Activated CD4-positive, CD25-positive, alpha-beta regulatory T cell (primary cell): ENCODE measurements around the gene C1orf21.

ENCODE experiments used
- DNase-seq, 4 experiments: peaks; one replicate each; lab custom pipeline; 2025; lab: John Stamatoyannopoulos, UW

Gene C1orf21

DNA sequence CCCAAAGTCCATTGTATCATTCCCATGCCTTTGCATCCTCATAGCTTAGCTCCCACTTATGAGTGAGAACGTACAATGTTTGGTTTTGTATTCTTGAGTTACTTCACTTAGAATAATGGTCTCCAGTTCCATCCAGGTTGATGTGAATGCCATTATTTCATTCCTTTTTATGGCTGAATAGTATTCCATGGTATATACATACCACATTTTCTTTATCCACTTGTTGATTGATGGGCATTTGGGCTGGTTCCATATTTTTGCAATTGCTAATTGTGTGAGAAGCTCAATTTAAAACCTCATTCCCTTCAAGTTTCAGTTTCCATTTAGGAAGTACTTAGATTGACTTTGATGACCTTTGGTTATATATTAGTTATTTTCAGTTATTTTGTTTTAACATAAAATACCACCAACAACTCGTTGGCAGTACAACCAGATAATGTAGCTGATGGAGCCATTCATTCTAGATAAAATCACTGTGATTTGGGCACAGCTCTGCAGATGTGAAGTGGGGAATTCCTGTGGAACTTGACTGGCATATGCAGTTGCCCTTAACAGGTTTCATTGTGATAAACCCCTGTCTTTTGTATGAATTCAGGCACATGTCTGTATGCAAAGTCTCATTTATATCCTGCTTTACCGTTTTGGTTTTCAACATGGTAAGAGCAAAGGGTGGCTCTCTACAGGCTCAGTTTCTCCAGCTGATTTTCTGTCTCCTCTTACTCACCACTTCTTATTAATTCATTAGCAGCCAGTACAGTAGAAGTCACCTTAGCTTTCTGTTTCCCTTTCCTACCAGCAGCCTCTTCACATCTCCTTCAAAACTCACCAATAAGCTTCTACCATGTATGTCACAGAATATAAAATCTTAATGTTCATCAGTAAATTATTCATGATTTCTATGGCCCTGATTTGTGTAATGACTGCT is 170.9 kb downstream of the C1orf21 start:
- no peak for DNase-seq

DNA sequence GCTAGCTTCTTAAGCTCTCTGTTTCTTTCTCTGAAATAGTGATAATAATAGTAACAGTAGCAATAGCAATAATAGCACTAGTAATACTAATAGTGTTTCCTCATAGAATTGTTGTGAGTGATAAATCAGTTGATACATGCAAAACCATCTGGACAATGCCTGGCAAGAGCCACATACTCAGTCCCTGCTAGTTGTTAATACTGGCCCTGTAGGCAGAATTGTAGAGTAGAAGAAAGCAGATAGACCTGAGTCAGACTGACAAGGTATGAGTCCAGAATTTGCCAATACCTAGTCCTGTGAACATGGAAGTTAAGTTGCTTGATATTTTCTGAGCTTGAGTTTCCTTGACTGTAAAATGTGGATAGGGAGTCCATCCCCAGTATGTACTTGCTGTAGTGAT is 171.9 kb downstream of the C1orf21 start:
- no peak for DNase-seq

DNA sequence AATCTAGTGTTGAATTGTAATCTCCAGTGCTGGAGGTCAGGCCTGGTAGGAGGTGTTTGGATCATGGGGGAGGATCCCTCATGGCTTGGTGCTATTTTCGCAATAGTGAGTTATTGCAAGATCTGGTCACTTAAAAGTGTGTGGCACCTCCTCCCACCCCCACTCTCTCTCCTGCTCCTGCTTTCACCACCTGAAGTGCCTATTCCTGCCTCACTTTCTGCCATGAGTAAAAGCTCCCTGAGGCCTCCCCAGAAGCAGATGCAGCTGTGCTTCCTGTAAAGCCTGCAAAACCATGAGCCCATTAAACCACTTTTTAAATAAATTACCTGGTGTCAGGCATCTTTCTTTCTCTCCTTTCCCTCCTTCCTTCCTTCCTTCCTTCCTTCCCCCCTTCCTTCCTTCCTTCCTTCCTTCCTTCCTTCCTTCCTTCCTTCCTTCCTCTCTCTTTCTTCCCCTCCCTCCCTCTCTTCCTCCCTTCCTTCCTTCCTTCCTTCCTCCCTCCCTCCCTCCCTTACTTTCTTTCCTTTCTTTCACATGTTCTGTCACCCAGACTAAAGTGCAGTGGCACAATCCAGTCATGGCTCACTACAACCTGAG is 172.4 kb downstream of the C1orf21 start:
- DNase-seq, result no peak

DNA sequence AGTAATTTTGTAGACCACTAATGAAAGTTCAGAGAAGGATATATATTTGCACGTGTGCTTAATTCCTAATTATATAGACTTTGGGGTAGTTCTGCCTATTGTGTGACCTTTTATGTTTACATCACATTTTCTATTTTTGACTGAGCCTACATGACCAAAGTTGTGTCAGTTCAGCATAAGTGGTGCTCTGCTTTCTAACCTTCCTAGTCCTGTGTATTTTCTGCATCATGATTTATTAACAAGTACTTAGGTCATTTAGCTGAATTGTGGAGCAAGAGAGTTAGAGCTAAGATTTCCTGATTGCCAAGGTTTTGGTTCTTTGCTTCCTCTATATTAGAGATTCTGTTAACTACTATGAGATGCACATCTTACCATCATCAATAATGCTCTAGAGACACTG is 176.0 kb downstream of the C1orf21 start:
- no peak for DNase-seq

DNA sequence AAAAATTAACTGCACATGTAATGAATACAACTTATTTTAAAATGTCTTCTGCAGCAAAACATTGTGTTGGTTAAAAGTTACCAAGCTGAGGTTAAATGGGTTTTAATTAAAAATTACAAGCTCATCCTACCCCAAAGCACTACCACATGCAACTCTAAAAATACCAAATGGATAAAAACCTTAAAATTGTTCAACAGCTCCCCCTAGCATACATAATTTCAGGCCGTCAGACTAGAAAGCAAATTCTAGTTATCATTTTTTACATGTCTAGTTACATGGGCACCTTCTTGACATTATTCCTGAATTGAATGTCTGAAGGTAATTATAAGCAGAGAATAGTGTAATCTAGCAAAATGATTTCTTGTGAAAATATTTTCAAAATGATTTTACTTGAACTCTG is 176.5 kb downstream of the C1orf21 start:
- DNase-seq, result no peak

DNA sequence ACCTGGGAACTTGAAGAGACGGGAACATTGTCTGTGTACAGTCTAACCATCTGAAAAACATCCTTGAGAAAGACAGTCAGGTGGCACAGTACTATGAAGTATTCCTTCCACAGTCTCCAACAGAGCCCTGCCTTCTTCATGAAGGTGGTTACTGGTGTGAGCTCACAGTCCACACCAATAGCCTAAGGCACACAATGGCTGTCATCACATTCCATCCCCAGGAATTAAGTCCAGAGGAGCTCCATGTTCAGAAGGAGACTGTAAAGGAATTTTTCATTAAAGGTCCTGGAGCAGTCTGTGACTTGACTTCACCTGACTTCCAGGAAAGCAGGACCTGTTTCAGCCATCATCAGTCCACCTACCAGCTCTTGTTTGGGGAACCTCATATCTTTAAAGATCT is 180.2 kb downstream of the C1orf21 start:
- no peak for DNase-seq

DNA sequence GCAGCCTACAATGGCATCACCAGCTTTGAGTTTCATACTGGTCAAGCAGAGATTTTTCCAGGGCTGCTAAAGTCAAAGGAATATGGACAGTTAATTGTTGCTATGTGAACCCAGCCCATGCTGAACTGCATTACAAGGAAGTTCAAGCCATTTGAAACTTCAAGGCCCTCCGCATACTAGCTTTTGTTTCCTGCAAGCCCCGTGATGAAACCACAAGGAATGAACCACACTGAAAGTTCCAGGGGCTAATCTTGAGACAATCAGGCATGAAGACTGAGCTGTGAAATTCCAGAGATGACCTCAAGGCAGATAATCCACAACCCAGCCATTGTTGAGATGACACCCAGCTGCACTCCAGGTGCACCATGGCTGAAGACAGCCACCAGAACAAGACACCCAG is 180.8 kb downstream of the C1orf21 start:
- DNase-seq, result no peak

DNA sequence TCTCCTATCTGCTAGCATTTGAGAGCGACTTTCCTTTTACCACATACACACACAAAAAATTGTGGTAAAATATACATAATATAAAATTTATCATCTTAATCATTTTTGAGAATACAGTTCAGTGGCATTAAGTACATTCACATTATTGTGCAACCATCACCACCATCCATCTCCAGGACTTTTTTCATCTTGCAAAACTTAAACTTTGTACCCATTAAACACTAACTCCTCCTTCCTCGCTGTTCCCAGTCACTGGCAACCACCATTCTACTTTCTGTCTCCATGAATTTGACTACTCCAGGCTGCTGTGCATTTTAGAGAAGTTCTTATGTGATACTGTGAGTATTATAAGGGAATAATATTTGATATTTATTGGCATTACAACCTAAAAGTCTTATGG is 181.3 kb downstream of the C1orf21 start:
- no peak for DNase-seq

DNA sequence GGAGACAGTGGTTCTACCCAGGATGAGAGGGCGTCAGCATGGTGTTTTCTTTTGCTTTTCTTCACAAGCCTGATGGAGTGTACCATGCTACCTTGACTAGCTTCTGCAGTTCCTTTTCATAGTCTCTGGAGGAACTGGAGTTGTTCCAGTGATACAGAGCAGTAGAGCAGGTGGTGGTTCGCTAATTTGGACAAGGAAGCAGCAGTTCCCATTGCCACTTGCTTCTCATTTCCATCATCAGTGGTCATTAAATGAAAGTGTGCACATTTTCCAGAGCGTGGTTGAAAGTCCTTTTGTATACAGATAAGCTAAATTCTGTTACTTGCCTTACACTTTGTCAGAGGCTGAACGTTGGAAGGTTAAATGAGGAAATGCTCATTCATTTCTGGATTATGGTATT is 182.3 kb downstream of the C1orf21 start:
- DNase-seq, result no peak

DNA sequence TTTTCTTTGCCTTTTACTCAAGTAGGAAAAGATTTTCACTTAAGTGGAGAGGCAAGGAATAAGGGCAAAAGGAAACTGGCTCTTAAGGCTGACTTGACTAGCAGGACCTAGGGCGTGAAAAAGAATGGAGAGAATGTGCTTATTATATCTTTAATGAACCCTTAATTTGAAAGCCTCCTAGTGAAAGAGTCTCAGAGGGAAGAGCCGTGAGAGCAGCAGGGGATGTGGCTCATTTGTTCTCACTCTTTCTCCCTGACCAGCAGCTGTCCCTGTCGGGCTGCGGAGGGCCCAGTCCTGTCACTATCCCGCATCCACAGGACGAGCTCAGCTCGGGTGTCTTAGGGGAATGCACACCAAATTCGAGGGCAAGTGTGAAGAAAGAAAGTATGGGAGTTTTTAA is 187.8 kb downstream of the C1orf21 start:
- no peak for DNase-seq

DNA sequence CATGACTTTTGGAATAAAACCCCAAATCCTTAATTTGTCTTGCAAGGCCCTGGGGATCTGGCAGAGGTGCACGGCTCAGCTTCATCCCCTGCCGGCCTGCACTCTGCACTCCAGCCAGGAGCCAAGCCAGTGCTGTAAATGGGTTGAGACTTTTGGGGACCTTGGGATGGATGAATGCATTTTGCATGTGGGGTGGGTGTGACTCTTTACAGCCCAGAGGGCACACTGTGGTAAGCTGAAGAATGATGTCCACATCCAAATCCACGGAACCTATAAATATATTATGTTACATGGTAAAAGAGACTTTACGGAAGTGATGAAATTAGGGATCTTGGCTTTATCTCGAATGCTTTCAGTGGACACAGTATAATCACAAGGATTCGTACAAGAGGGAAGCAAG is 190.0 kb downstream of the C1orf21 start:
- no peak for DNase-seq

DNA sequence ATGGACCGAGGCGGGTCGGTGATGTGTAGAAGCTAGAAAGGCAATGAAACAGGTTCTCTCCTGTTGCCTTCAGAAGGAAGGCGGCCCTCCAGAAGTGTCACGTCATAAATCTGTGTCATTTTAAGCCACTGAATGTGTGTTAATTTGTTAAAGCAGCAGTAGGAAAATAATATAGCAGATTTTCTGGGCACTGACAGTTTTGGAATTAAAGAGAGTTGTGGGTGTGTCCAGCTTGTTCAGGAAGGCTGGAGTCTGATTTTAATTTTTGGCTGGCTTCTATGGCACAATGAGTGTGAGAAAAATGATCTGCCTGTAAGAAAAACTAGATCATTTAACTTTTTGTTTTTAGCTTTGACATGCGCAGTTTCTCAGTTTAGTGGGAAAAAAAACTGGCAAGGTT is 190.5 kb downstream of the C1orf21 start:
- no peak for DNase-seq

DNA sequence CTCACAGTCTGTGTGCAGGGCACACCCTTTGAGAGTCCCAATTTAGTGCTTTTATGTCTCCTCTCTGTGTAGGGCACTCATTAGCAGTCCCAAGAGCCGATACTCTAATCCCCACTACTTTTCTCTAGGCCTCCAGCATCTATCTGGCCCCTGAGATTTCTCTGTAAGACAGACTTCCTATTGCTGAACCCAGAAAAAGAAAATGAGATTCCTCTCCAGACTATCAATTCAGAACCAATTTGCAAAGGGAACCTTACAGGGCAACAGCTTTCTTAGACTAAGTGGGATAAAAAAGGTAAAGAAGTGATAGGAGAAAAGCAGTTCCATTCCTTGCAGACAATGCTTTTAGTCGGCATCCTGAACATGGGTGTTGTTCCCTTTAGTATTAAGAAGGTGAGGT is 195.6 kb downstream of the C1orf21 start:
- DNase-seq, result no peak

DNA sequence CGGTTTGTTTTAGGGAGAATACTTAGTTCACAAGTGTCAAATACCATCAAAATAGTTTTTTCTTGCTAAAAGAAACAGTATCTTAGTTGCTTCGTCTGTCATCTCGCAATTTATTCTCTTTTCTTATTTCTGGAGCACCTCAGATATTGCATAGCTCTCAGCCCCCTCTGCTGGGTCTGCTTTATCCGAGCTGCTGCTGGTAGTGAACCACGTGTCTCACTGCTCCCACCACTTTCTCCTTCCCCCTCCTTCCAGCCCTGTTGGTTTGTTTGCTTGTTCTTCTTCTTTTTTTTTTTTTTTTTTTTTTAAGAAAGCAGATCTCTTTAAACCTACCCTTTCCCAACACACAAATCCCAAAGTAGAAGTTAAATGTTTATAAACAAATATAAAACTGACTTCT is 197.0 kb downstream of the C1orf21 start:
- DNase-seq, result no peak

DNA sequence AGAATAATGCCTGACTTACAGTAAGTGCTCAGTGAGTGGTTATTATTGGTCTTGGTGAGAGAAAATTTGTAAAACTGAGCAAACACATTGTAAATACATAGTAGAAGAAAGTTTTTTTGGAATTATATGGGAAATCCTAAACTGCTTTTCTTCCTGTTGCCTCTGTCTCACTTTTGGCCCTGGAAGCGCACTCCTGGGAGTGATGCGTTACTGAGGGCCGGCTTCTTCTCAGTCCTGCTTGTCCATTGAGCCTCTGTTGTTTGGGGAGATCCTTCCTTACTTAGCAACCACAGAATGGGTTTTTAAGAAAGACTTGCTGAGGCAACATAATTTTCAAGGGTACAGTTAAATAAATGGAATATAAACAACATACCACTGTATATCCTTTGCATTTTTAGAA is 201.9 kb downstream of the C1orf21 start:
- no peak for DNase-seq

DNA sequence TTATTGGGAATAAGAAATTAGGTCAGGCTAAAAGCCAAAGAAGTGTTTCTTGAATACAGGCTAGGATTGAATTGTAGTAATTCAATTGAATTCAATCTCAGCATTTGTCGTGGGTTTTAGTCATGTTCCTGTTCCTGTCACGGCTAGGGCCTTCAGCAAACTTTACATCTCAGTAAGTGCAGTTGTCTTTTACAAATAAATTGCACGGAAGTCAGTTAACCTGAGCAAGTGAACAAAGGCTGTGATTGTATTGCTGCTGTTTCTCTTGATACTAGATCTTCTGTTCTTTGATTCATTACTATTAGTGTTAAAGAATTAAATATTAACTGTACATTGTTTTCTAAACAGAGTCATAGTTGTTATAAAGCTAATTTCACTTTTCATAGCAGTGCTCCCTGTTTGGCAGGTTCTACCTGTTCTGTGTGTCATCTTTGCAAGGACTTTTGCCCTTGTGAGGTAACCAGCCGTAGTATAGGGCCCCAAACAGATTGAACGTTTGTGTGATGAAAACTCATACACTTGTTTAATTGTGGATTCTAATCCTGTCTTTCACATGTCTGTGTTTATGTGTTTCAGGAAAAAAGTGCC is 203.4 kb downstream of the C1orf21 start:
- DNase-seq, result no peak

DNA sequence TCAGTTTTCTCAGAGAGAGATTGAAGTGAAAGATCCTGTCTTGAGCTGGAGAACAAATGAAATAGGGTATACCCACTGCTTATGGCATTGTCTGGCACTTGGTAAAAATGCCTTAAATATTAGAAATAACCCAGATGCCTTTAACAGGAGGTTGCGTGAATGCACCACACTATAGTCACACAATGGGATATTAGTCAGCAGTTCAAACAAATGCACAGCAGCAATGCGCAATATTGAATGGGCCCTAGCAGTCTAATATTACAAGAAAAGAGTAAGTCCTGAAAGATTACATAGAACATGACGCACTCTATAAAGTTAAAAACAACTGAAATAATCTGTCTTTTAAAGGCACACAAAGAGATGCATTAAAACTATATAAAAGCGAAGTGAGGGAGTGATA is 206.8 kb downstream of the C1orf21 start:
- no peak for DNase-seq

DNA sequence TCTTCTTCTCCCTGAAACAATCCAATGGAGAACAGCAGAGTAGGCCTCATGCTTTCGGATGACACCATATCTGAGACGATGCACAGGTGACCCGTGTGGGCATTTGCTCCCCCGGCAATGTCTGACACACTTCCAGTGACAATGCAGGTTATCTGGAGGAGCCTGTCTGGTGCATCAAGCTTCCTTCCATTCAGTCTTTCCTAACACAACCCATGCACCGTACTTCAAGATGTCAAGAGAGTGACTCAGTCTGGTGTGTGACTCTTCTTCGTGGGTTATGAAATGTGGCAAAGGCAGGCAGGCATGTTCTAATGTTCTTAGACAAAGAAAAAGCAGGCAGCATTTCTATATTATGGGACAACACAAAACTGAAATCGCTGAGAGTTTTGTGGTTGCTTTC is 208.8 kb downstream of the C1orf21 start:
- no peak for DNase-seq

DNA sequence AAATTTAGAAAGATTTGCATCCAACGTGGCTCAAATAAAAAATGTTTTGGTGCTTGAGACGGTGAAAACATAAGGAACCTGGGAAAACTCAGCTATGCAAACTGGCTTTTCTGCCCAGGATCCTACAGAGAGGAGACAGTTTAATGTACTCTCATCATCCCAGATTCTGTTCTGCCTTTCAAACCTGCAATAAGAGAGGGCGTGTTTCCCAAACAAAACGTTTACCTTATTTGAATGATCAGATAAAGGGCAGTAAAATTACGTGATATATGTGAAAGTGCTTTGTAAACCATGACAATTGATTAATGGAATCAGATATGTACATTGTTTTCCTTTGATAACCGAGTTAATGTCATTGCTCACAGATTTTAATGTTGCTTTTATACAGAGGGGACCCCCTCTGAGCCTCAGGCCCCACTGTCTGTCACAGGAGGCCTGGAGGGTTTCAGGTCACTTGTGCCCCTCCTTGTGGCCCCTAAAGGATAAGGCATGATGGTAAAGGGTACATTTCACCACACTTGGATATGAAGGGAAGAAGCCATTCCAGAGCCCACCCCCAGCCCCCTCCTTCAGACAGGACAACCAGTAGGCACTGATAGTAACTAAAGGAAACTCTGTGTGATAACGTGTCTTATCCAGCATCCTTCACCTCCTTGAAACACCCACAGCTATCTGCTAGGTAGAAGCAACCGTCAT is 210.3 kb downstream of the C1orf21 start:
- DNase-seq, result no peak

DNA sequence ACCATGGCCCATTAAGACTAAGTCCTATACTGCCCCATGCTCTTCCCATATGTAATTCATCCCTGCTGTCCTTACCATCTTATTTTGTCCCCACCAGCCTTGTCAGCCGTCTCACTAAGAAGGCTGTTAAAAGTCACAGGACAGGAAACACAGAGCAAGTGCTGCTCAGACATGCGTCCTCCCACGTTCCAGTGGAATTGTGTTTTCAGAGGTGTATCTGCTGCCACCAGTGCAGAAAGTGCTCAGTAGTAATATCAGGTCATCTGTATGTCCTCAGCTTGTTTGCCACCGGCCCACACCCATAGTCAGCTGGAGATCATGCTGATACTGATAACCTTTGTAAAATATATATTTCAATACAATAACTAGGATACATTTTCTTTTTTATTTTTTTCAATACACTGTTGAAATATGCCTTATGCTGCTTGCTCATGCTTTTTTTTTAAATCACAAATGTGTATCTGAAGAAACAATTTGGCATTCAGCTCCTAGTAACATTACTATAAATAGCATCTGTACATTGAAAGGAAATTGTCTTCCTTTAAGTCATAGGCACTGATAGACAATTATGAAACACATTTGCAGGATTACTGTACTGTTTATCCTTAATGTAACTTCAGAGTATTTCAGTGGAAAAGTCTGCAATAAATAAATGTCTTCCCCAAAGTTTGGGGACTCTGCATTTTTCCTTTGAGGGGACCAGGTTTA is 211.0 kb downstream of the C1orf21 start:
- no peak for DNase-seq

DNA sequence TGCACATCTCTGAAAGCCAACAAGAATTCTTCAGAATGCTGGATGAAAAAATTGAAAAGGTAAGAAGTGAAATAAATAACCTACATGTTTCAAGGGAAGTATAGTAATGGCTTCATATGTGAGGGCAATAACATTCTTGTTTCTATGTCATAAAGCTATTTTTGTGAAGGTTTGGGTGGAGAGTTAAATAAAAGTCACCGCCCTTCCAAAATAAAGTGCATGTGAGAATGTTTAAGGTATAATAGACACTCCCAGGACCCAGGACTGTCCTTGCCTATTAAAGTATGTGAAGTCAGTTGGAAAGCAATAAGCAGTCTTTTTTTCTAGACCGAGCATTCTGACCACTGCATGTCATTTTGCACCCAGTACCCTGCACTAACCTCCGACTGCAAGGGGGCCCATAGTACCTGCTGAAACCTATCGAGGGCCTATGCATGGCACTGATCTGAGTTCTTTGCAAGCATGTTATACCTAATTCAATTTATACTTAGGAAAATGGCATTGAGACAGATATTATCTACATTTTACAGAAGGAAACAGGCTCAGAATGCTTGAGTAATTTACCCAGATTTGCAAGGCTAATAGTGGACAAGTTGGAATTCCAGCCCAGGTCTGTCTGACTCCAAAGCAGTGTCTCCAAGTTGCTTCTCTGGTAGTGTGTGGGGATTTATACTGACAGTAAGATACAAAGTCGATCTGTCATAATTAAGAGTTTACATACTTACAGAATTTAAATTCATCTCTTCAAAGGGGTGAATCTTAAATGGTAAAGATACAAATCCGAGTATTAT is 211.8 kb downstream of the C1orf21 start:
- no peak for DNase-seq
